Bronchus fibroblast of lung (primary cell): ENCODE data around the gene TPM4. TPM values are rescaled to one million over a fixed set of nuclear protein-coding genes. Genes with fewer than 3 reads are reported as not detected.

Experiments used
- total RNA-seq: library from RNA; depleted of rRNA; stranded (reverse); fragments of >200 nt; gene quantifications from 2 replicates; pipeline ENCODE4 v1.2.3, GENCODE V29; 2015

TPM4 gene
- total RNA-seq, result 972 and 1,151 TPM in 2 replicates

DNA sequence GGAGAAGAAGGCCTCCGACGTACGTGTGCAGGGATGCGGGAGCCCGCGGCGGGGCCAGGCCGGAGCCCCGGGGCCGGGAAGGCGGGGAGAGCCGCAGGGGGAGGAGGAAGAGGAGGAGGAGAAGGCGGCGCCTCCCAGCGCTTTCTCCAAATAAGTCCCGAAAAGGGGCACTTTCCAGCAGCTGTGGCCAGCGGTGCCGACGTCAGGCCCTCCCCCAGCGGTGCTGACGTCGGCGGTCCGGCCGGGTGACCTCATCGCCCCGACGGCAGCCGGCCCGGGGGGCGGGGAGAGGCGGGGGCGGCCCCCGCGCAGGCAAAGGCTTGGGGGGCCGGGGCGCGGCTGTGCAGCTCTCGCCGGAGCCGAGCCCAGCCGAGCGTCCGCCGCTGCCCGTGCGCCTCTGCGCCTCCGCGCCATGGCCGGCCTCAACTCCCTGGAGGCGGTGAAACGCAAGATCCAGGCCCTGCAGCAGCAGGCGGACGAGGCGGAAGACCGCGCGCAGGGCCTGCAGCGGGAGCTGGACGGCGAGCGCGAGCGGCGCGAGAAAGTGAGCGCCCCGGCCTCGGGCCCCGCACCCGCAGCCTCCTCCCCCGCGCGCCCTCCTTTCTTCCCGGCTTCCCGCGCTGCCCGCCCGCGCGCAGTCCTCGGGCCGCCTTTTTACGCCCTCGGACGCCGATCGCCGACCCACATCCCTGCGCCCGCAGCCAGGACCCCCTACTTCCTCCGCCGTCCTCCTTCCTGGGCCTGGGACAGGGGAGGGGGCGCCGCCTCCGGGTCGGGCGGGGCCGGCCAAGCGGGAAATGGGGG is at the start of gene TPM4:
TPM4 (plus strand) TSS at position 342 of the 804 bp plus-strand sequence; CDS start at position 413, 71 bp downstream.

DNA sequence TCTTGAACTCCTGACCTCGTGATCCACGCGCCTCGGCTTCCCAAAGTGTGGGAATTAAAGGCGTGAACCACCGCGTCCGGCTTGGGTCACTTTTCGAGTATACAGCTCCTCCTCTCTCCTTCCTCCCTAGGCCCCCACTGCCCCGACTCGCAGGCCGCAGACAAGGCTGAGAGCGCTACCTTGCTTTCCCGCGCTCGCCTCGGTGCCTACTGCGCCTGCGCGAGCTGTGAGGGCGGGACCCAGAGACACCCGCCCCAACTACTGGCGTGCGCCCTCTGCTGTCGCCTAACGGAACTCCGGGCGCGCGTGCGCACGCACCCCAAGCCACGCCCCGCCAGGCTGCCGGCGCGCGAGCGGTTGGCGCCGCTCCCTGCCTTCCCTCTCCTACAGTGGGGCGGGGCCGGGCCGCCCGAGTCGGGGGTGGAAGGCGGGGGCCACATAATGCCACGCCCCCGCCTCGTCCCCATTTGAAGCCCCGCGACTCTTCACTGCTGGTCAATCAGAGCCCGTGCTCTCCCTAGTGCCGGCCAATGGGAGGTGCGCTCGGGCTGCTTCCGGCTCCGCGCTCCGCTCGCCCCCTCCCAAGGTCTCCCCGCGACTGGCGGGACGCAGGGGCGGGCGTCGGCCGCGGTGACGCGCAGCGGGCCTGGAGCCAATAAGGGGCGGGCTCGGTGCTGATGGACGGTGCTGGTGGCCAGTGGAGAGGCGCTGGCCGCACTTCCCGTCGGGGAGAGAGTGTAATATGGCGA is 35.0 kb downstream of the TPM4 start, which contains the start of gene RAB8A:
RAB8A (plus strand) TSS at position 730 of the 749 bp plus-strand sequence; CDS start at position 743, 13 bp downstream.

DNA sequence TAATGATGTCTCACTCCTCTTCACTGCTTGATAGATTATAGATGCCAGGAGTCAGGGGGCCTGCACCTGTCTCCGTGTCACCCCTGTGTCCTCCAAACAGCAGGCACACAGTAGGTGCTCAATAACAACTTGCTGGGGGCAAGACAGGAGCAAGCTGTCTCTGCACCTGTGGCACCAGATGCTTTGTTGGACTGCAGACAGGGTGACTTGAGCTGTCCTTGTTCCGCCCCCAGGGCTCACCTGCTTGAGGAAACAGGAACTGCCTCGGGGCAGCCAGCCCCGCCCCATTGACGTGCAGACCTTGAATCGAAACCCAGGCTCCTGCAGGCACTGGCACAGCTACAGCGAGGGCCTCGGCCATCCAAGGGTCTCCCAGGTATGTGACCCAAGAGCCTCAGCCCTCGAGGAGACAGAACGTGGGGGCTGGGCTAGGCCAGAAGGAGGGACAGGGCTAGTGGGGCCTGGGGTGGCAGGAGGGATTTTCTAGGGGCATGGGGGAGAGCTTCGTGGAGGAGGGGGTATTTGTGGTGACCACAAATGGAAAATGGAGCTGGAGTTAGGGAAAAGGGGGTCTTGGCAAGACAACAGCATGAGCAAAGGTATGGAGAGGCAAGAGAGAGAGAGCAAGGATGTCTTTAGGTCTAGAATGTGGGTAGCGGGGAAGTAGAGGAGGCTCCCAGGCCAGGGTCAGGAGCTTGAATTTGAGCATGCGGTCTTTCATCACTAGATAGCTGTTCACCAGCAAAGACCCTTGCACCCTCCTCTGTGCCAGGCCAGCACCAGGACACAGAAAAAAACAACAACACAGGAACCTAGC is 67.3 kb downstream of the TPM4 start, which contains the start of gene HSH2D:
HSH2D (plus strand) TSS at position 287 of the 817 bp plus-strand sequence. CDS start 5,066 bp downstream, outside the sequence.

Other genes with a start within 250 kb of the TPM4 start
- gene CYP4F2, start 178.4 kb upstream of the TPM4 start, total RNA-seq, result not detected in 2 replicates
- gene CYP4F11, start 142.0 kb upstream of the TPM4 start, total RNA-seq, result not detected in 2 replicates
- gene OR10H4, start 127.5 kb upstream of the TPM4 start, total RNA-seq, result not detected in 2 replicates
- 66.1 and 67.5 TPM in 2 replicates for gene RAB8A, start 35.4 kb downstream of the TPM4 start, total RNA-seq
- gene HSH2D, start 67.2 kb downstream of the TPM4 start, total RNA-seq, result not detected in 2 replicates
- gene CIB3, start 97.0 kb downstream of the TPM4 start, total RNA-seq, result not detected in 2 replicates
- gene FAM32A, start 108.9 kb downstream of the TPM4 start, total RNA-seq, result 94.7 and 106 TPM in 2 replicates
- gene AP1M1, start 121.4 kb downstream of the TPM4 start, total RNA-seq, result 202 and 204 TPM in 2 replicates
- 0.74 and 2.7 TPM in 2 replicates for gene KLF2, start 248.3 kb downstream of the TPM4 start, total RNA-seq